Skin of body (tissue), 2 donors: ENCODE data around the gene AXL. TPM values are rescaled to one million over a fixed set of nuclear protein-coding genes. Genes with fewer than 3 reads are reported as not detected.
A peak's percentile ranks its signal among the peaks of the same experiment; 100 is the strongest.

Experiments used
- DNase-seq: peaks from one replicate; lab custom pipeline; 2025; lab: John Stamatoyannopoulos, UW
- total RNA-seq: library from RNA; depleted of rRNA; stranded (reverse); fragments of >200 nt; gene quantifications from one replicate; pipeline ENCODE4 v1.2.3, GENCODE V29; 2014

The AXL gene
- total RNA-seq, 1 donor from 2014 or later = 36.2 TPM

DNA sequence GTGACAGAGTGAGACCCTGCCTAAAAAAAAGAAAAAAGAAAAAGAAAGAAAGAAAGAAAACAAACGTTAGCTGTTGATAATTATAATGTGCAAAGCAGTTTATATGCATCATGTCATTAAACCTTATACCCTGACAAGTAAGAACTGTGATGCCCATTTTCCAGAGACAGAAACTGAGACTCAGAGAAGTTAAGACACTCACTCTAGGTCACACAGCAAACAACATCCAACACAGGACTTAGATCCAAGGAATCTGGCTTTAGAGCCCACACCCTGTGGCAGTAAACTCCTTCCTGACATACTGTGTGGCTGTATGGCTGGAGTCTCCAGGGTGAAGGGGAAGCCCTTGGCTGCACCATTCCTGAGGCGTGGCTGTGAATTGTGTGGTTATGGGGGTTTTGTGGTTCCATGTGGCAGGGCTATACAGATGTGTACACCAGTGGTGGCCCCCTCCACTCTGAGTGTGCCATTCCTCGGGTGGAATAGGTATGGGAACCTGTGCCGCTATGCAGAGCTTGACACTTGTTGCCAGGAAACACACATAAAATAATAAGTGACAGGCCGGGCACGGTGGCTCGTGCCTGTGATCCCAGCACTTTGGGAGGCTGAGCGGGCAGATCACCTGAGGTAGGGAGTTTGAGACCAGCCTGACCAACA lies 15.6 kb downstream of the AXL start:
- no peak for DNase-seq

DNA sequence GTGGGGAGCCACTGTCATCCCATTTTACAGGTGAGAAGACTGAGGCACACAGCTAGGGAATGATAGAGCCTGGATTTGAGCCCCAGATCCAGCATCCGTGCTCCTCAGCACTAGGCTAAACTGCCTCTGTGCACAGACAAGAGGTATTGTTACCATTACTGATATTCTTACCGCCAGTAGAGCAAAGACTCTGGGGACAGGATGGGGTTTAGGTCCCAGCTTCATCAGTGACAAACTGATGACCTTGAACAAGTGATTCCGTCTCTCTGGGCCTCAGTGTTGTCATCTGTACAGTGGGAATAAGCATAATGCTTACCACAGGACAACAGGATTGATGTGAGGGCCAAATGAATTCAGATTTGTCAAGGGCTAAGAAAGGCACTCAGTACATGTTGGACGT lies 16.5 kb downstream of the AXL start:
- no peak for DNase-seq

DNA sequence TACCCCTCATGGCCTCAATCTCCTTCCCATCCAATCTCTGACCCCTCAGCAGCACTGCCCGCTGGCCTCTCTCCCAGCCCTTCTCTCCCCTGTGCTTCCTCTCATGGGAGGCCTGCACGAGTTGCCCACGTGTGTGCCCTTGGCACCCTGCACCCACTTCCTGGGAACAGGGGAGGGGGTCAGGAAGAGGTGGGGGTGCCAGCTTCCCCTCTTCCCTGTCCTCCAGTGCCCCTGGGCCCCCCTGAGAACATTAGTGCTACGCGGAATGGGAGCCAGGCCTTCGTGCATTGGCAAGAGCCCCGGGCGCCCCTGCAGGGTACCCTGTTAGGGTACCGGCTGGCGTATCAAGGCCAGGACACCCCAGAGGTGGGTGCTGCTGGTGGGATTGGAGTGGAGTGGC lies 19.2 kb downstream of the AXL start:
- DNase-seq = no peak

DNA sequence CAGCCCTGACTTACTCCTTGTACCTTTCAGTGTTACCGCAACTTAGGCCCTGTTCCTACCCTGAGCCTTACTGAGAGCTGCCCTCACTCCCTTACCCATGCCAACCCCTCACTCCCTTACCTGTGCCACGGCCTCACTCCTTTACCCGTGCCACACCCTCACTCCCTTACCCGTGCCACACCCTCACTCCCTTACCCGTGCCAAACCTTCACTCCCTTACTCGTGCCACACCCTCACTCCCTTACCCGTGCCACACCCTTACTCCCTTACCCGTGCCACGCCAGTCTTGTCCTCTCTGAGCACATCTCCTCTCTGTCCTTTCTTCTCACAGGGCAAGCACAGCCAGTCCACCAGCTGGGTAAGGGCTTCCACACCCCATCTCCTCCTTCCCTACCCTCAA lies 20.3 kb downstream of the AXL start:
- DNase-seq = no peak

DNA sequence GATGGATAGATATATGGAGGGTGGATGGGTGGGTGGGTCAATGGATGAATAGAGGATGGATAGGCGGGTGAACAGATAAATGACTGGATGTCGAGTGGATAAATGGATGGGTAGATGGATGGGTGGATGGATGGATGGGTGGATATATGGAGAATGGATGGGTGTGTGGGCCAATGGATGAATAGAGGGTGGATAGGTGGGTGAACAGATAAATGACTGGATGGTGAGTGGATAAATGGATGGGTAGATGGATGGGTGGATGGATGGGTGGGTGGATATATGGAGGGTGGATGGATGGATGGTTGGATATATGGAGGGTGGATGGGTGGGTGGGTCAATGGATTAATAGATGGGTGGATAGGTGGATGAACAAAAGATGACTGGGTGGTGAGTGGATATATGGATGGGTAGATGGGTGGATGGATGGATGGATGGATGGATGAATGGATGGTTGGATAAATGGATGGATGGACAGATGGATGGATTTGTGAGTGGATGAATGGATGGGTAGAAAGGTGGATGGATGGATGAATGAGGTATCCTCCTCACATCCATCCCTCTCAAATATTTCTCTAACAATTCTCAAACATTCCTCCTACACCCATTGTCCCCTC lies 21.0 kb downstream of the AXL start:
- no peak for DNase-seq

DNA sequence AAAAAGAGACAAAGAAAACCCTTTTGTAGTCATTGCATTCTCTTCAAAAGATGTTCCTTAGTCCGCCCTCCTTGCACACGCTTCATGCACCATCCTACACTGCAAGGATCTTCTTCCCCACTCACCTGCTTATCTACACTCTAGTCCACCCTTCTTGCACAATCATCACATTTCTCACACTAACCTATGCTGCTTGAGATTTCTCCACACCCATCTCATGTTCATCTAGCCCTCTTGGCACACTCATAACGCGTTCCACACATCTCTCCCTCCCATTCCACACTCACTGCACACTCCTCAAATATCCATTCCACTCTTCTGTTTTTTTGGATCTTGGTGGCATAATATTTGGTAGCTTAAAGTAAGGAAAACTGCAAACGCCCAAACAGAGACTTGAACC lies 22.8 kb downstream of the AXL start:
- no peak for DNase-seq

DNA sequence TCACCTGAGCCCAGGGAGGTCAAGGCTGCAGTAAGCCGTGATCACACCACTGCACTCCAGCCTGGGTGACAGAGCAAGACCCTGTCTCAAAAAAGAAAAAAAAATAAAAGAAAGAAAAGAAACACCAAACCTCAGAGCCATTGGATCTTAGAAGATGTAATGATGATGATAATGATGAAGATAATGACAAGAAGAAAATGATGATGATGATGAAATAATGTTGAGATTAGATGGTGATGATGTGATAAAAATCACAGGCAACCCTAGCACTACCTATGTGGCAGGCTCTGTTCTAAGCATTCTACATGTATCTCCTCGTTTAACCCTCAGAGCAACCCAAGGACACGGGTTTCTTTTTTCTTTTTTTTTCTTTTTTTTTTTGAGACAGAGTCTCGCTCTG lies 25.1 kb downstream of the AXL start:
- DNase-seq = no peak

DNA sequence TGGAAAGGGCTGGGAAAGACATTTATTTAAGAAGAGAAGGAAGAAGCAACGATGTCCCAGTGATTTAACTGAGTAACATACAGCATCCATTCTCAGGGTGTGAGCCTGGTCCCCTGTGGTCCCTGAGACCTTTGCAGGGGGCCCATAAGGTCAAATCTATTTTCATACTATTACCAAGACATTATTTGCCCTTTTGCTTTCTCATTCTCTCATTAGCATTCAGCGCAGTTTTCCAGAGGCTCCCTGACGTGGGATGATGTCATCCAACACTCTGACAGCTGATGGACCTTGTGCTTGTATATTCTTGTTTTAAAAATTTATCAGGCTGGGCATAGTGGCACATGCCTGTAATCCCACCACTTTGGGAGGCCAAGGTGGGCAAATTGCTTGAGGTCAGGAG lies 26.8 kb downstream of the AXL start:
- DNase-seq = no peak

DNA sequence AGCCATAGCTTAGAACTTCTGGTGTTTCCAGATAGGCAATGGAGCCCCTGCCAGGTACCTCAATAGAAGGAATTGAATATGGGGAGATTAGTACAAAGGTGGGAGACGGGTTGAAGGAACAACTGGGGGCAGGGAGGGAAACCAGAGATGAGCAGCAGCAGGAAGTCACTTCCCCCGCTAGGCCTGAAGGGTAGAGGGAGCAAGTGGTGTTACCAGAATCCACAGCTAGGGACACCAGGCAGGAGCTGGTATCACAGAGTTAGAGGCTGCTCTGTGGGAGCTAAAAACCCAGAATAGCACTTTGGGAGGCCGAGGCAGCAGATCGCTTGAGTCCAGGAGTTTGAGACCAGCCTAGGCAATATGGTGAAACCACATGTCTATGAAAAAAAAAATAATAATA lies 29.9 kb downstream of the AXL start:
- no peak for DNase-seq

DNA sequence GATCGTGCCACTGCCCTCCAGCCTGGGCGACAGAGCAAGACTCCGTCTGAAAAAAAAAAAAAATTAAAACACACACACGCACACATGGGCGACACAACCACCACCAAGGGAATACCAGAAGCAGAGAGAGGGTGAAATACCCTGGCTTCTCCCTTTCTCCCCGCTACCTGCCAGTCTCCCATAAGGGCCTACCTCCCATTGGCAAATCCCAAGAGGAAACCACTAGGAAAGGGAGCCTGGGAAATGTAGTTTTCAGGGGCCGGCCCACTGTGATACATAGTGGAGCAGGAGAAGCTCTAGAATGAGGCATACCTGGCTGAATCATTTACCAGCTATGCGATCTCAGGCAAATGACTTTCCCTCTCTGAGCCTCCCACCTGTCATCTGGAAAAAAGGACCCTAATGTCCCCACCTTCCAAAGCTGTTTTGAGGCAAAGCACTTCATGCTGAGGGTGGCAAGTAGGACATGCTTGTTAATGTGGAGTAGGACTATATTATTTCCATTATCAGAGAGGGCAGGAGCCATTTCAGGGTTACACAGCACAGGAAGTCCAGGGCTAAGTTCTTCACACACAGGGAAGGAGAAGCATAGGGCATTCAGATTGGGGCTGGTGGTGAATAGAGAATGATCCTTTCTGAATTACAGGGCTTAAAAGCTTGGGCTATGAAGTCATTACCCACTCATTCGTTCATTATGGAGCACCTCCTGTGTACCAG lies 30.8 kb downstream of the AXL start:
- no peak for DNase-seq

DNA sequence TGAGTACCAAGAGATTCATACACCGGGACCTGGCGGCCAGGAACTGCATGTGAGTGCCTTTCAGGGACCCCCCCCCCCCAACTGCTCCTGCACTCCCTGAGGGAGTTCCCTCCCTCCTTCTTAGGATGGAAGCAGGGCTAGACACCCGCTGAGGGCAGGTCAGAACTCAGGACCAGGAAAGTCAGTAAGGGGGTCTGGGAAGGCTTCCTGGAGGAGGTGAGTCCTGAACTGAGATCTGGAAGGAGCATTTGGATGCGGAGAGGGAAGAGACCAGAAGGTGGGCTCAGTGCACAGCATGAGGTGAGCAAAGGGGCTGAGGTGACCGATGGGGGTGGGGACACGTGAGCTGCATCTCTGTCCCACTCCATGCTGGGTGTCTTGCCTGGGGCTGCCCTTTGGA lies 34.6 kb downstream of the AXL start:
- DNase-seq = no peak

DNA sequence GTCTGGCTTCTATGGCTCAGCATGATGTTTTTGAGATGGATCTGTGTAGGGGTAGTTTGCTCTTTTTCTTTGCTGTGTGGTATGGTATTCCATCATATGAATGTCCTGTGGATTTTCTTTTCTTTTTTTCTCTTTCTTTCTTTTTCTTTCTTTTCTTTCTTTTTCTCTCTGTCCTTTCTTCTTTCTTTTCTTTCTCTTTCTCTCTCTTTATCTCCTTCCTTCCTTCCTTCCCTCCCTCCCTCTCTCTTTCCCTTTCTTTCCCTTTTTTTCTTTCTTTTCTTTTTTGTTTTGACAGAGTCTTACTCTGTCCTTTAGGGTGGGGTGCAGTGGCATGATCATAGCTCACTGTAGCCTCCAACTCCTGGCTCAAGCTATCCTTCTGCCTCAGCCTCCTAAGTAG lies 36.1 kb downstream of the AXL start:
- DNase-seq = no peak

DNA sequence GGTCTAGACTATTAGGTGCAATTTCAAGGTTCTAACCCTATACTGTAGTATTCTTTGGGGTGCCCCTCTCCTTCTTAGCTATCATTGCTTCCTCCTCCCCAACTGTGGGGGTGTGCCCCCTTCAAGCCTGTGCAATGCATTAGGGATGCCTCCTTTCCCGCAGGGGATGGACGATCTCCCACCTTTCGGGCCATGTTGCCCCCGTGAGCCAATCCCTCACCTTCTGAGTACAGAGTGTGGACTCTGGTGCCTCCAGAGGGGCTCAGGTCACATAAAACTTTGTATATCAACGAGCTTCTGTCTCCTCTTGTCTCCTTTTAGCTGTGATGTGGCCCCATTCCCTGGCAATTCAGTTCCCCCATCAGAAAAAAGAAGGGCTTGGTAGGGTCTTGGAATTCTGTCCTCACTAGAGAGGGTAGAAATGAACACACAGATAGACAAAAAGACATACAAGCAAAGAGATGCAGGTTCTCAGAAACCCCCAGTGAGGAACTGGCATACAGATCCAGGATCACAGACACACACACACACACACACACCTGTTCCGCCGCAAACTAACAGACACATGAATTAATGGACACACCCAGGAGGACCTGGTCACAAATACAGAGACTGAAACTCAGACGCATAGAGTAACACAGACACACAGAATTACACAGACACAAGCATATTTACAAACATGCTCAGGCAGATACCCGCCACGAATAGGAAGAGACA lies 42.6 kb downstream of the AXL start:
- DNase-seq = no peak

DNA sequence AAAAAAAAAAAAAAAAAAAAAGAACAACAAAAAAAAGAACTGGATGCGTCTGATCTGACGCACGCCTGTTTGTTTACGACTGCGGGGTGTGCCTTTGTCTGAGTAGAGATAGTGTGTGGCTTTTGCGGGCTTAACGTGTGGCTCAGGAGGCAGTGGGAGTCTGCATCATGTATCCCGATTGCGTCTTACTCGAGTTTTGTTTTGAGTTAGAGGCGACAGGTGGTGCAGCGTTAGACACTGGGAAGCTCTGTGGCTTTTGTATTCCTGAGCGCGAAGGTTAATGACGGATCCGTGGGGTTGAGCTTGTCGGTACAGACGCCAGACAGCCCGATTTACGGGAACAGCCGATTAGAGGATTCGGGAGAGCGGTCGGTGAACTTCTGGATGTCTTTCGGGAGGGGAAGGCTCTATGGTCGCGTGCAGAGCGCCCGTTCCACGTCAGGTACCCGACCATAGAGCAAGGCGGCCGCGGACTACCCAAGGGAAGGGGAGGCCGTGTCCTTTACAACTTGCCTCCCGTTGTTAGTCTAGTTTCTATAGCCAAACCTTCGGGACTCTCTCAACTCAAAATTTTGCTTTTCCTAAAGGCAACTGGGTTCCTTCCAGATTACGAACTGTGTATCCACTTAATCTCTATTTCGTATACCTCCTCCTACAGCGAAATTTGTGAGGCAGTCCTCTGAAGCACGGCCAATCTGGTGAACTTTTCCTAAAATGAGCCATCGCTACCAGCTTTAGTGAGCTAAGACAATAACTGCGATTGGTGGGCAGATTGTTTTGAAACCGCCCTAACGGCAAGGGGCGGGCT lies 44.2 kb downstream of the AXL start:
- DNase-seq = peak; percentile 46

DNA sequence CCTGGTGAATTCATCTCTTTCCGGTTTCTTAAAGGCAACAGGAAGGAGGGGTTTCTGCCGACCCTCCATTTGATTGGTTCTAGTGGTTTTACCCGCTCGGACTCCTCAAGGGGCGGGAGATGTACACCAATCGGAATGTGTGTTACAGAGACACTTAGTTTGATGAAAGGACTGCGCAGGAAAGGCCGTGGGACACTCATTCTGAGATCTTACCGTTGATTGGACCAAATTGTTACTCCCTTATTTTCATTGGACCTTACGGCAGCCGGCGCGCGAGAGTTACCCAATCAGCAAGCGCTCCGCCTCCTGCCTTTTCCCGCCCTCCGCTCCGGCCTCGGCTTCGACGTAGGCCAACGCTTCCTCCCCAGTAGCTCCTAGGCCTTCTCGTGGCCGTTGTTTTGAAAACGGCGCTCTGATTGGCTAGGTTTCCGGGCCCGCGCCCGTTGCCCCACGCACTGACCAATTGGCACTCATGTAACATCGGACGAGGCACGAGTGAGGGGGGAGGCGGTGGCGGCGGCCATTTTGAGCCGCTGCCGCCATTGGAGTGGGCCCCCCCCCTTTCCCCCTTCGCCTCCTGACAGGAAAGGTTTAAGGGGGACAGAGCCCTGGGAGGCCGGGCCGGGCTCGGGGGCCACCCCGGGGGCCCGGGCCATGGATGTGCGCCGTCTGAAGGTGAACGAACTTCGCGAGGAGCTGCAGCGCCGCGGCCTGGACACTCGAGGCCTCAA lies 45.0 kb downstream of the AXL start, which contains the start of gene HNRNPUL1:
Gene HNRNPUL1 (plus strand): TSS at position 523 of the 731 bp plus-strand sequence. CDS start 132 bp downstream, at position 655.
- DNase-seq = peak; percentile 100

DNA sequence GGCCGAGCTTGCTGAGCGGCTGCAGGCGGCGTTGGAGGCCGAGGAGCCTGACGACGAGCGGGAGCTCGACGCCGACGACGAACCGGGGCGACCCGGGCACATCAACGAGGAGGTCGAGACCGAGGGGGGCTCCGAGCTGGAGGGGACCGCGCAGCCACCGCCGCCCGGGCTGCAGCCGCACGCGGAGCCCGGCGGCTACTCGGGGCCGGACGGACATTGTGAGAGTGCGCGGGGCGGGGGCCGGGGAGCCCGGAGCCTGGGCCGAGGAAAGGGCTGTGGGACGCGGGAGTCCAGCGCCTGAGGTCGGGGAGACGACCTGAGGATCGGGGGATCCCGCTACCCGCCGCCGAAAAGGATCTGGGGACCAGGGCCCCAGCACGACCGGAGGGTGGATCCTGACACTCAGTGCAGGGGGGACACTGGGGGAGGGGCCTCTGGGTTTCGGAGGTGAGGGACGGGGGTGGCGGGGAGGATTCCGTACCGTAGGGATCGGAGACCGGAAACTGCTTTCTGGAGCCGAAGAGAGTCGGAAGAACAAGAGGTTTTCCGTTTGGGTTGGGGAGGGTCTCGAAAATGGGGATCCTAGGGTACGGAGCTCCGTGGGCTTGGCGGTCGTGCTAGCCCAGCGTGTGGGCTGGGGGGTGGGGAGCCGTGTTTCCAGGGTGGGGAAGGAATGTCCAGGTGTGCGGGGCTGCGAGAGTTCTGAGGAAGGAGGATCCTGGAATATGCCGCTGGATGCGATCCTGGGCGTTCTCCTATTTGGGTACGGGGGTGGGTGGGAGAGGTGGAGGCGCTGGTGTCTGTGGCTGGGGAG lies 45.8 kb downstream of the AXL start:
- peak; percentile 41 for DNase-seq

DNA sequence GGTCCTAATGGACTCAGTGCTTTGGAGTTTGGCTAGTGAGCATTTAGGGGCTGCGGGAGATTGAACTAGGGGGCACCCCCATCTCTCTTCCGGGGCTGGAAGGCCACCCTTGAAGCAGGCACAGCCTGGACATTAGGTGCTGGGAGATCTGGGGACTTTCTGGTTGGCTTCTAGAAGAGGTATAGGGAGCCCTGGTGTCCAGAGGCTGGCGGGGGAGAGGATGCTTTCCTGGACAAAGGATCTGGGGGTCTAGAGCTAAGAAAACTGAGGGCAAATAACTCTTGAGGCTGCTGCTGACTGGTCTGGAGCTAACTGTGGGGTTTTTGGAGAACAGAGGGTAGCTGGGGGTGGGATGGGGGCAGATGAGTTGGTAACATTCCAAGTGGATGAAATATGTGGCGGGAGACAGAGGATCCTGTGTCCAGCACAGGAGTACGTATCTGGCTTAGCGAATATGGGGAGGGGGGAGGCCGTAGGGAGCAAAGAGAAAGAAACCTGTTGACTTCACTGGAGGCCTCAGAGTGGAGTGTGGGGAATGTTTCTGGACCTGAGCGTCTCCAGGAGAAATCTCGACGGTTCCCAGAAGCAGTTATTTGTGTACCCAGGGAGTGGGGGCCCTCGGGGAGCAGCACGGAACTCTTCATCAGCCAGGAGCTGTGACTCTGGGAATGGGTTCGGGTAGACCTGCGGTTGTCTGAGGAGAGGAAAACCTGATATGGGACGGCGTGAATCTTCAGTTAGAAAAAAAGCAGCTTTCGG lies 46.6 kb downstream of the AXL start:
- DNase-seq = no peak

DNA sequence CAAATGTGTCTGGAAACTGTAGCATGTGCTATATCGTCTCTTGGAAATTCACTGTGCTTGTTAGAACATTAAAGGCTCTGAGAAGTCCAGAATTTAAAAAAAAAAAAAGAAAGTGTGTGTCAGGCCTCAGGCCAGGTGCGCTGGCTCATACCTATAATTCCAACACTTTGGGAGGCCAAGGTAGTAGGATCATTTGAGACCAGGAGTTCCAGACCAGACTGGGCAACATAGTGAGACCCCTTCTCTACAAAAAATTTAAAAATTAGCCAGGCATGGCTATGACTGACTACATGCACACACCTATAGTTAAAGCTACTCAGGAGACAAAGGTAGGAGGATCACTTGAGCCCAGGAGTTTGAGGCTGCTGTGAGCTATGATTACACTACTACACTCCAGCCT lies 50.0 kb downstream of the AXL start:
- DNase-seq = no peak

DNA sequence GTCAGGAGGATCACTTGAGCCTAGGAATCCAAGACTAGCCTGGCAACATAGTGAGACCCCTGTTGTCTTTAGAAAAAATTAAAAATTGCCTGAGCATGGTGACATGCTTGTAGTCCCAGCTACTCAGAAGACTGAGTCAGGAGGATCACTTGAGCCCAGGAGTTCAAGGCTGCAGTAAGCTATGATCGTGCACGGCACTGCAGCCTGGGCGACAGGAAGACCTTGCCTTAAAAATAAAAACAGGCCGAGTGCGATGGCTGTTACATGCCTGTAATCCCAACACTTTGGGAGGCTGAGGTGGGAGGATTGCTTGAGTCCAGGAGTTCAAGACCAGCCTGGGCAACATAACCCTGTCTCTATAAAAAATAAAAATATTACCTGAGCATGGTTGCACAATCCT lies 50.5 kb downstream of the AXL start:
- no peak for DNase-seq
